DMS79 (cell line): ENCODE measurements around the gene IGLON5.
A peak's percentile ranks its signal among the peaks of the same experiment; 100 is the strongest.

Experiments used
- DNase-seq: peaks from one replicate; lab custom pipeline; 2025; lab: John Stamatoyannopoulos, UW

IGLON5 gene

DNA sequence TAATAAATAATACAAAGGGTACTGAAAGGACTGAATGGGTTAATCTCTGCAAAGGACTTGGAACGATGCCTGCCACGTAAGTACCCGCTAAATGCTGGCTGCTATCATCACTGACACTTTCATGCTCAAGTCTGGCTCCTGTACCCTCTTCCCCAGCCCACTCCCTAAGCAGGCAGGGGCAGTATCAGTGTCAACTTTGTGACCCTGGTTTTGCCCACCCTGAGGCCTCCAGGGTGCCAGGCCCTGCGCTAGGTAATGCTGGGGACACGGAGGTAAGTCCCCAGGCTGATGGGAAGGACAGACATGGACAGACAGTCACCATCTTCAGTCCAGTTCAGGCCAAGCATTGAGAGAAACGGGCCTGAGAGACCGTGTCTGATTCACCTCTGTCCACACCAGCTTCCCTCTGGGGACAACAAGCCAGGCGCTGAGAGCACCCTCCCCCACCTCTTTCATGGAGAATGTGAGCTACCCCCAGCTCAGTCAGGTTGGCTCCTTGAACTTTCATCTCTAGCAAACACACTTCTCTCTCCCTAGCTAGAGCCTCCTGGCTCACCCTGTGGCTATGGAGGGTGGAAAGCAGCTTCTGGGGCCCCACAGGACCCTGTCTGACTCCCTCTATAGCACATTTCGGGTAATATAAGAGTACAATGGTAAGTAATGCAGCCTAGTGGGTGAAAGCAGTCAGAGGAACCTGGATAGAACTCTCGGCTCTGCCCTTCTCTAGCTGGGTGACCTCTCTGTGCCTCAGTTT lies 53.9 kb downstream of the IGLON5 start:
- no peak for DNase-seq

DNA sequence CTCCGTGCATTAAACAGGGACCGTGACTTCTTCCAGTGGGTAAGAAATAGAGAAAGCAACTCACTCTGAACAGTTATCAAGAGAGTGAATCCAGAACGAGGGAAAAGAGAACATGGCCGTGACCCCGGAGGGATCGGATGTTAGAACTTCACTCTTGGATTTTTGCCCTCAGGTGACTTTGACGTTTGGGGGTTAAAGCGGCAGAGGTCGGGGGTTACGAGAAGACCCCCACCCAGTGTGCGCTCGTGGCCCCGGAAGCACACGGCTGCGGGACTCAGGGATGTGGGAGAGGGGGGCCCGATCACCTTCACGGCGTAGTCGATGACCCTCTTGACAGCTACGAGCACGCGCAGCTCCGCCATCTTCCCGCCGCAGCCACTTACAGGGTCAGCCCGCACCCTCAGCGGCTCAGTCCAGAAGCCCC lies 54.5 kb downstream of the IGLON5 start, which contains the start of gene ETFB:
ETFB (minus strand) TSS at position 424 of the 424 bp plus-strand sequence; CDS start at position 362, 62 bp downstream.
- DNase-seq, result no peak

DNA sequence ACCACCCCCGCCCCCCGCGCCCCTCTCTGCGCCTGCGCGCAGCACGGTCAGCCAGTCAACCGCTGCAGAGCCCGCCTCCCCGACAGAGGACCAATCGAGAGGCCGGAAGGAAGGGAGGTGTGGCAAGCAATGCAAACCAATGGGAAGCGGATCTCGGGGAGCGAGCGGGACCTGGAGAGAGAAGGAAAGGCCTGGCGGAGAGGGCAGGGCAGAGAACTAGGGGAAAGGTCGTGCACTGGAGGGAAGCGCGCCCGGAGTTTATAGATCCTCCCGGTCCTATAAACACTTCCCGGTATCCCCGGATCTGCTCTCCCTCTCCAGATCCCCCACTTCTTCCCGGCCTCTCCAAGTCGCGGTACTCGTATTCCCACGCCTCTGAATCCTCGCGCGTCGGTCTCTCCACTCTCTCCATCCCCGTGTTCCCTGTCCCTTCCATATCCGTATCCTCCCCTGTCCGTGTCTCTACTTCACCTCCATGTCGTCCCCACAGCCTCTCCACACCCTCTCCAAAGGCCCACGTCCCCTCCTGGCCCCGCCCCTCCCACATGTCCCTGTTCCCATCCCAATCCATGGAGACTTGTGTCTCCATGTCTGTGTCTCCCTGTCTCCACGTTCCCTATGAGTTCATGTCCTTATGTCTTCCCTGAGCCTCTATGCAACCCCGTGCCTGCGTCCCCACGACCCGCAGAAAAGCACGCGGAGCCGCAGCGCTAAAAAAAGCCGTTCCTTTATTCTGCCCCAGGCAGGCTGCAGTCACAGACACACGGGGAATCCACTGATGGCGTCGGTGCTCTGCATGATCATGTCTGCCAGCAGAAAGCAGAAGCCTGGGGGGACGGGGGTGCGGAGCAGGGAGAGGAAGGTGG lies 55.2 kb downstream of the IGLON5 start:
- DNase-seq, result peak; percentile 95

DNA sequence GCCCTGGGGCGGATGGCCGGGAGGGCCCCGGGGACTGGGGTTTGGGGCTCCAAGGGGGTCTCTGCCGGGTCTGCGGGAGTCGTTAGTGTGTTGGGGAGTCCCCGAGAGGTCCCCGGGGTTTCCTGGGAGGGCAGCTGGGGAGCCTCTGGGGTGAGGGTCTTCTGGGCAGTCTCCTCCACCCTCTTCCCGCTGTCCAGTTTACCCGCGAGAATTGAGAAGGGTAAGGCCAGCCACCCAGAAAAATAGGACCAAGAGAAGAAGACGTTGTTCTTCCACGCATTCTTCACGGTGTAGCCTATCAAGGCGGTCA lies 55.8 kb downstream of the IGLON5 start:
- DNase-seq, result no peak

GRCh38 chr19:51367565-51368365 lies 56.3 kb downstream of the IGLON5 start:
- DNase-seq, result peak; percentile 87

DNA sequence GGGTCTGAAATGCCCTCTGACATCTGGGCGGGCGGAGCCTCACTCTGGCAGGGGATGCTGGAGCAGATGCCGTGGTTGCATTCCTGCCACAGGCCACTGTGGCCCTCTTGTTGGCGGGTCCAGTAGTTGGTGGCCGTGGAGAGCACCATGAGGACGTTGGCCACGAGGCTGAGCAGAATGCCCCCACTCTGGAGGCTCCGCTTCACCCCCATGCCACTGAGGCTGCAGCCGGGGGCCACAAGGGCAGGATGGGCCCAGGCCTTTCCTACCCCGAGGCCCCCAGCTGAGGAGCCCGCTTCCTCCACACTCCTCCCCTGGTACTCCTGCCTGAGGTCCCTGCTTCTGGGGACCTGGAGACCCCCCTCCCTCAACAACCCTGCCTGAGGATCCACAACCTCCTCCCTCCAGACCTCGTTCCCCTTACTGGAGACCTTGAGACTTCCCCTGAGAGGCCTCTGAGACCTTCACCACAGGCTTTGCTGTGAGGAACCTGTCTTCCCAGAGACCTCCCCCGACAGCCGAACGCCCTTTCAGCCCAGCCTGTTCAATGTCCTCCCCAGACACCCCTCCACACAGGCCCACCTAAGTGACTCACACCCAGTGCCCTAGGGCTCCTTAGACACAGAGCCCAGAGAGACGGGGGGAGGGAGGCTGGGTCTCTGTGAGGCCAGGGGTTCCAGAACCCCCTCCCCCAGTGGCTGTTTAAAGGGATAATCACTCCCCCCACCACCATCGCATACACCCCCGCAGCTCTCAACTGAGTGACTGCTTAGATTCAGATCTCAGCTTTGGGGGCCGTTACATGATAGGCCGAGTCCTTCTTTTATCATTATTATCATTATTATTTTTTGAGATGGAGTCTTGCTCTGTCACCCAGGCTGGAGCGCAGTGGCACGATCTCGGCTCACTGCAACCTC lies 57.2 kb downstream of the IGLON5 start, which contains the start of gene CLDND2:
CLDND2 (minus strand) TSS at position 638 of the 917 bp plus-strand sequence; CDS start at position 212, 426 bp downstream.
- no peak for DNase-seq

GRCh38 chr19:51370230-51370629 lies 58.8 kb downstream of the IGLON5 start:
- DNase-seq, result no peak

DNA sequence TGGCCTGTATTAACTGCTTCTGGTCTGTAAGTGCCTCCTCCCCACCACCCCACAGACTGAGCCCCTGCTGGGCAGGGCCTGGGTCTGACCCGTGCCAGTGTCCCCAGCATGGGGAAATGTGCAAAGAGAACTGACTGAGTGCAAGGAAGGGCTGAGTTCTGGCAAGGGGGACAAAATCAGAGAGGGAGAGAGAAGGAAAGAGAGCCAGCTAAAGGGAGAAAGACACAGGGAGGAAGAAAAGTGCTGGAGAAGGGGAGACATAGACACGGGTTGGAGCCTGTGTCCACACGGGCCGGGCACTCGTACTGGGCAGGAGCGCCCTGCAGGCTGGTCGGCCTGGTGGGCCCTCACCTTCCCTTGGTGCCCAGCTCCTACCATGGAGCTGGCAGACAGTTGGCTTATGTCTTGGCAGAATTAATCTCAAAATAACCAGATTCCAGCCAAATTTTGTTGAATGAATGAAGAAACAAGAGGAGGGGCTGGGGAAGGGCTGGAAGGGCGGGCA lies 59.8 kb downstream of the IGLON5 start:
- DNase-seq, result no peak

DNA sequence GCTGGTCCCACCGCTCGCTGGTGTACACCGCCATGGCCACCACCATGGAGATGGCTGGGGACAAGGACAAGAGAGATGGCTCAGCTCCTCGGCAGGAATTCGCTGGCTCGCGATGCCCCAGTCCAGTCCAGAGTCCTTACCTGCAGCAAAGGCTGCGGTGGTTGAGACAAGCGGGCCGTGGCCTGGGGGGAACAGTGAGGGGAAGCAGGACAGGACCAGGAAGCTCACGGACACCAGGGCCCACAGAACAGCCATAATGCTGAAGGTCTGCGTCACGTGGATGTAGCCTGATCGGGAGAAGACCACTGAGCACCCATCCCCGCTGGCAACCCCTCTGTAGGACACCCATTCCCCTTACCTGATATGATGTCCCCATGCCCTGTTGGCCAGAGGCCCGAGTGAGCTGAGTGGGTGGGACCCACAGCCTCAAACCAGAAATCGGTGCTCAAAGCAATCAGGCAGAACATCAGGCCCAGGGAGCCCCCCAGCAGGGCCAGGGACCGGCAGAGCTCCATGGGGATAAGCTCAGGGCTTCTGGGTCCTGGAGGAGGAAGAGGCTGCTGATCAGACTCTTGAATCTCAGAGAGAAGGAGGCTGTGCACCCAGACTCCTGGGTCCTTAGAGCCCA lies 60.7 kb downstream of the IGLON5 start:
- no peak for DNase-seq

DNA sequence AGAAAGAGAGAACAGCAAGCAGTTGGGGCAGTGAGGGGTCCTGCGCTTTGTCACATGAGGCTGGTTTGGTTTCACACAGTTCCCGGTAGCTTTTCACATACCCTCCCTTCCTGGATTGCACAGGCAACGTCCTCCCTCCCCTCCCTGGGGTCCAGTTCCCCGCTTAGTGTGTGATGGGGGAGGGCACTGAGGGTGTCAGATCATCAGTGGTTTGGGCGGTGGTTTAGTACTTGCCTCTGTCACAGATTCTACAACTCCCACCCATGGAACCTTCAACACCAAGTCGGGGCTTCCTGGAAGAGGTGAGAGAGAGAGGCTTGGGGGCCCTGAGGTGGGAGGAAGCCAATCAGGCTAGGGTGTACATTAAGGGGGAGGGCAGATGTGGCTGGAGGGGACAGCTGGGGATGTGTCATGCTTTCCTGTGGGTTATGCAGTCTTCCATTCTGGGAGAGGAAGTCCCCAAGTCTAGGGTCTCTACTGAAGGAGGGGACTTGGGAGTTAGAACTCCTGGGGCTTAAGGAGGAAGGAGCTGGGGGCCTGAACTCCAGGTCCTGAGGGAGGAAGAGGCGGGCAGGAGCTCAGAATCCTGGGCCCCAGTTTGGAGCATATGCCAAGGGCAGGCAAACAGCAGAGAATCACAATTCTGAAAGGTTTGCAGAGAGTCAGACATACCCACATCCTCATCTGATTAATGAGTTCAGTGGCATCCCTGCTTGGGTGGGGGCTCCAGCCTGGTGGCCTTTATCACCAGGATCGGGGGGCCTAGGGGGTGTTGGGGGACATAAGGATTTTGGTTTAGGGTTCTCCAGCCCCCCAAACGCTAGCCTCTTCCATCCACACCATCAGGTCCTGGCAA lies 61.4 kb downstream of the IGLON5 start, which contains the start of gene NKG7:
NKG7 (minus strand) TSS at position 6 of the 856 bp plus-strand sequence. CDS start 119 bp downstream, outside the sequence.
- DNase-seq, result no peak

- DNase-seq, result no peak
Measured at GRCh38 chr19:51375504-51376221, 64.2 kb downstream of the IGLON5 start.

GRCh38 chr19:51377422-51377821 lies 66.0 kb downstream of the IGLON5 start:
- no peak for DNase-seq

DNA sequence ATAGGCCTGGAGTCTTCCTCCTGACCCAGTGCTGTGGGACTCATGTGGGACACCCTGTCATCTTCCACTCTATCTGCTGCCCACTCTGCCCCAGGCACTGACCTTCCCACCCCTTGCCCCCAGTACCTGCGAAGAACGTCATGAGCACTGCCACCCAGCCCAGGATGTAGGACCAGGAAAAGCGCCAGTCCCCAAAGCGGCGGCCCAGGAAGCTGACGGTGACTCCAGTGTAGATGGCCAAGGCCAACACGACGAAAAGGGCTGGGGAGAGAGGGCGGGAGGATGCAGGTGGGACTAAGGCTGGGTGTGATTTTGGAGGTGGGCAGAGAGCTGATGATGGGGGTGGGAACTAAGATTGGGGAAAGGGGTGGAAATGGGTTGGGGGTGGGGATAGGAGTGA lies 68.9 kb downstream of the IGLON5 start:
- DNase-seq, result no peak
